IMR-90 (cell line): Measurements from ENCODE around the gene TBRG4. TPM values are rescaled to one million over a fixed set of nuclear protein-coding genes. Genes with fewer than 3 reads are reported as not detected.

Experiments
- ATAC-seq: fragments of 200-7000 bp; cut with Tn5 transposase; 2 replicates; pipeline ENCODE4 v1.9.1; 2020; ENCODE audit warnings: low read depth, mild to moderate bottlenecking, moderate library complexity
- BruUV-seq: library from RNA; stranded (reverse); fragments of 400-500 nt; replicated peaks from 2 replicates; lab custom pipeline; 2021; lab: Mats Ljungman, UMichigan
- CTCF ChIA-PET: fragments of 300-600 bp; formaldehyde crosslinking; extraction: SDS; loops from one replicate; lab custom pipeline; 2021; ENCODE audit warnings: antibody characterized with exemption; lab: Yijun Ruan, JAX
- POLR2A ChIA-PET: fragments of 300-600 bp; sonication (Branson Sonifier 250); formaldehyde crosslinking; loops from one replicate; lab custom pipeline; 2022; ENCODE audit warnings: antibody characterized with exemption; ENCODE audit not compliant: unreplicated experiment; lab: Charles Lee
- DNase-seq: peaks from one replicate; pipeline ENCODE4 v3.0.0; 2013
- H2AFZ ChIP-seq: replicated peaks from 2 replicates; pipeline ENCODE3; 2013; ENCODE audit warnings: low read length, mild to moderate bottlenecking; ENCODE audit not compliant: poor library complexity
- H2AK5ac ChIP-seq: 2 replicates; pipeline ENCODE4 v1.6.1; 2013; ENCODE audit warnings: low read depth, low read length, inconsistent platforms
- H2AK9ac ChIP-seq: replicated peaks from 2 replicates; pipeline ENCODE3; 2013; ENCODE audit warnings: mild to moderate bottlenecking, low read depth, low read length, moderate library complexity; ENCODE audit not compliant: poor library complexity
- H2BK120ac ChIP-seq: 2 replicates; pipeline ENCODE4 v1.6.1; 2013; ENCODE audit warnings: low read depth, low read length, inconsistent platforms
- H2BK15ac ChIP-seq: 3 replicates; pipeline ENCODE4 v1.6.1; 2013; ENCODE audit warnings: low read depth, low read length, inconsistent platforms
- H2BK20ac ChIP-seq: 2 replicates; pipeline ENCODE4 v1.6.1; 2013; ENCODE audit warnings: low read depth, mild to moderate bottlenecking, inconsistent platforms, low read length, moderate library complexity
- H2BK5ac ChIP-seq: 2 replicates; pipeline ENCODE4 v1.6.1; 2013; ENCODE audit warnings: mild to moderate bottlenecking, low read depth, low read length, inconsistent platforms; ENCODE audit not compliant: poor library complexity, severe bottlenecking
- H3K14ac ChIP-seq: replicated peaks from 2 replicates; pipeline ENCODE4 v1.6.1; 2013; ENCODE audit warnings: low read depth, low read length, inconsistent platforms
- H3K18ac ChIP-seq: 2 replicates; pipeline ENCODE4 v1.6.1; 2013; ENCODE audit warnings: low read depth, low read length, control low read depth
- H3K23ac ChIP-seq: 2 replicates; pipeline ENCODE4 v1.6.1; 2013; ENCODE audit warnings: low read depth, low read length, inconsistent platforms
- H3K27ac ChIP-seq: 2 replicates; pipeline ENCODE4 v1.5.1; 2013; ENCODE audit warnings: mild to moderate bottlenecking, control low read depth, low read length; ENCODE audit not compliant: insufficient read depth
- H3K27me3 ChIP-seq: 2 replicates; pipeline ENCODE4 v1.6.1; 2013; ENCODE audit warnings: low read length; ENCODE audit not compliant: control insufficient read depth, insufficient read depth
- H3K36me3 ChIP-seq: 2 replicates; pipeline ENCODE4 v1.6.1; 2013; ENCODE audit warnings: low read length, mixed read lengths; ENCODE audit not compliant: control insufficient read depth, insufficient read depth
- H3K4ac ChIP-seq: 2 replicates; pipeline ENCODE4 v1.6.1; 2013; ENCODE audit warnings: low read depth, low read length, inconsistent platforms
- H3K4me1 ChIP-seq: 2 replicates; pipeline ENCODE4 v1.6.1; 2013; ENCODE audit warnings: low read length, mixed read lengths; ENCODE audit not compliant: control insufficient read depth, insufficient read depth
- H3K4me2 ChIP-seq: 2 replicates; pipeline ENCODE4 v1.6.1; 2013; ENCODE audit warnings: low read depth, mild to moderate bottlenecking, control low read depth, low read length, moderate library complexity
- H3K4me3 ChIP-seq: 2 replicates; pipeline ENCODE4 v1.5.1; 2013; ENCODE audit warnings: low read depth, mild to moderate bottlenecking, control low read depth, low read length, moderate library complexity; ENCODE audit not compliant: insufficient read depth
- H3K56ac ChIP-seq: 2 replicates; pipeline ENCODE4 v1.6.1; 2013; ENCODE audit warnings: low read length, inconsistent platforms; ENCODE audit not compliant: insufficient read depth; ENCODE audit errors: extremely low read depth
- H3K79me1 ChIP-seq, 2 experiments: 2 replicates each; pipeline ENCODE4 v1.6.1; 2013; ENCODE audit warnings: low read length in 2 of 2, inconsistent platforms in 1 of 2, low read depth in 1 of 2
- H3K9ac ChIP-seq: 2 replicates; pipeline ENCODE4 v1.6.1; 2013; ENCODE audit warnings: low read depth, low read length, control low read depth
- H3K9me1 ChIP-seq: 2 replicates; pipeline ENCODE4 v1.6.1; 2013; ENCODE audit warnings: low read length, inconsistent platforms; ENCODE audit not compliant: insufficient read depth
- H3K9me3 ChIP-seq: 2 replicates; pipeline ENCODE4 v1.6.1; 2013; ENCODE audit warnings: low read length; ENCODE audit not compliant: control insufficient read depth, insufficient read depth
- H4K20me1 ChIP-seq: 2 replicates; pipeline ENCODE4 v1.6.1; 2013; ENCODE audit warnings: low read length, inconsistent platforms; ENCODE audit not compliant: insufficient read depth
- H4K5ac ChIP-seq: 2 replicates; pipeline ENCODE4 v1.6.1; 2013; ENCODE audit warnings: mild to moderate bottlenecking, low read depth, low read length, control low read depth
- H4K8ac ChIP-seq, 2 experiments: 2 replicates each; pipeline ENCODE4 v1.6.1; 2013; ENCODE audit warnings: low read depth in 2 of 2, low read length in 2 of 2, control low read depth in 1 of 2, inconsistent platforms in 1 of 2
- H4K91ac ChIP-seq: 2 replicates; pipeline ENCODE4 v1.6.1; 2013; ENCODE audit warnings: low read depth, low read length, inconsistent platforms; ENCODE audit not compliant: insufficient read depth
- MAFK ChIP-seq: IDR thresholded peaks from 2 replicates; pipeline ENCODE4 v1.6.1; 2012; ENCODE audit warnings: low read depth, low read length, improper control_type of control experiment
- WGBS, 2 experiments: methylation state at CpG; one replicate each; pipeline versions ENCODE4 v1.1.5 to v1.1.7; 2013; ENCODE audit warnings: missing lambda C conversion rate in 2 of 2; ENCODE audit not compliant: insufficient read length in 1 of 2; ENCODE audit errors: extremely low coverage in 2 of 2; 5-methylcytosine and 5-hydroxymethylcytosine counted together
- dilution Hi-C: fragments of 300-500 bp; cut with HindIII; formaldehyde crosslinking; loops from one replicate; pipeline ENCODE4 v1.14.3; 2018; ENCODE audit warnings: low sequenced_read_pairs; ENCODE audit not compliant: unreplicated experiment
- in situ Hi-C: fragments of 300-500 bp; cut with MboI; formaldehyde crosslinking; loops from 3 replicates; pipeline ENCODE4 v1.14.3; 2019; ENCODE audit warnings: low sequenced_read_pairs, inconsistent platforms, mixed read lengths
- intact Hi-C: fragments of 100-400 bp; cut with micrococcal nuclease; formaldehyde crosslinking; loops from 2 replicates; pipeline ENCODE4 v1.10.0; 2022
- polyA plus RNA-seq, 3 experiments: library from polyadenylated mRNA; depleted of rRNA; stranded (reverse); fragments of >200 nt; gene quantifications; 2 replicates each; pipeline ENCODE4 v1.2.3, GENCODE V29; 2012; ENCODE audit warnings: low replicate concordance in 1 of 3
- total RNA-seq: library from RNA; depleted of rRNA; stranded (reverse); fragments of >200 nt; gene quantifications from 2 replicates; pipeline ENCODE4 v1.2.3, GENCODE V29; 2012
- TF ChIP-seq, protein P1 (sequence below): fragments of 150-350 bp; IDR thresholded peaks from 2 replicates; pipeline ENCODE4 v1.6.1; 2017; ENCODE audit warnings: mild to moderate bottlenecking, antibody characterized with exemption, low read length, low read depth

Gene TBRG4
- total and polyA plus RNA-seq, 2 of the 4 experiments (the other 2 are of a cell fraction) = 71.6 to 77.6 TPM

DNA sequence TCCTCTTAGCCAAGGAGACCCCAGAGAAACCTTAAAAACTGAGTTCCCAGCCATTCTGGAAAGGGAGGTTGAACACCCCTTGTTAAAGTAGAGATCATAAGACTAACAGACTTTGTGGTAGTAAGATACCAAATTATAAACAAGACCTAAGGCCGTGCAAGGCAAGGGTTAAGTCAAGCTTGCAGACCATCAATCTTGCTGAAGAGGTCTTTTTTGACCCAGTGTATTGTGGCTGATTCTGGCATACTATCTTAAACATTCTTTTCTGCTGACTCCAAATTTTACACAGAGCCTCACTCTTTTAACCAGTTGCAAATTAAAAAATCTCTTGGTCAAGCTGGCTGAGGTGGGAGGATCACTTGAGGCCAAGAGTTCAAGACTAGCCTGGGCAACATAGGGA is 1.2 kb upstream of the TBRG4 start:
- Histone ChIP-seq H3K56ac (no peak overlapping the region), H3K9me1 (no peaks in the 10 kb centered on the region), H3K36me3 (peaks cover 12% of the 10 kb centered on the region), H3K9me3 (no peaks in the 10 kb centered on the region), H2BK20ac (no peak overlapping the region), H3K4me2 (no peak overlapping the region), H4K5ac (no peak overlapping the region; the same call in 1 of the 2 replicates), H3K9ac (no peak overlapping the region), H2BK15ac (no peak overlapping the region), H3K4ac (no peak overlapping the region), H3K14ac (no peak overlapping the region), H3K4me1 (peaks cover 3% of the 10 kb centered on the region; the same call in 1 of the 2 replicates), H3K18ac (no peak overlapping the region), H2AK5ac (0 out of 2 replicates have a peak overlapping the region, but pooled peaks have one; percentile 48), H2BK5ac (no peak overlapping the region), H4K8ac (peak overlapping the region; percentile 87 to 100; a peak in 3 of 4 replicates), H2BK120ac (no peak overlapping the region), H3K4me3 (no peak overlapping the region), H3K27me3 (peaks cover 15% of the 10 kb centered on the region), H4K20me1 (peaks cover 5% of the 10 kb centered on the region), H3K23ac (no peak overlapping the region), H4K91ac (no peak overlapping the region), H3K27ac (no peak overlapping the region), H3K79me1 (peaks cover 15 to 32% of the 10 kb centered on the region in 2 experiments; a peak in 3 of 4 replicates), H2AK9ac (no peak overlapping the region), H2AFZ (no peak overlapping the region)
- POLR2A ChIA-PET = no interaction called here
- dilution Hi-C loops = no loop called here
- no CpG with 5 or more reads among the region's 1 CpG for WGBS, 2 experiments
- CTCF ChIA-PET = interaction anchor here (1.3 kb wide), 1 partner anchor 139 kb away, joined by 5 read pairs; no protein-coding TSS in a partner anchor
- TF ChIP-seq, protein P1, sequence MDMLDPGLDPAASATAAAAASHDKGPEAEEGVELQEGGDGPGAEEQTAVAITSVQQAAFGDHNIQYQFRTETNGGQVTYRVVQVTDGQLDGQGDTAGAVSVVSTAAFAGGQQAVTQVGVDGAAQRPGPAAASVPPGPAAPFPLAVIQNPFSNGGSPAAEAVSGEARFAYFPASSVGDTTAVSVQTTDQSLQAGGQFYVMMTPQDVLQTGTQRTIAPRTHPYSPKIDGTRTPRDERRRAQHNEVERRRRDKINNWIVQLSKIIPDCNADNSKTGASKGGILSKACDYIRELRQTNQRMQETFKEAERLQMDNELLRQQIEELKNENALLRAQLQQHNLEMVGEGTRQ = no peak
- peak; percentile 71 for TF ChIP-seq MAFK
- DNase-seq (peak; percentile 42), ATAC-seq (no peak)
- intact Hi-C loops = loop anchor here (5.0 kb wide), 1 partner anchor 230 kb away; no protein-coding TSS in a partner anchor
- in situ Hi-C loops = no loop called here
- no TSS peak for BruUV-seq
